Osteoblast (primary cell): Measurements from ENCODE around the gene GNRH2. TPM values are rescaled to one million over a fixed set of nuclear protein-coding genes. Genes with fewer than 3 reads are reported as not detected.

Experiments used
- DNase-seq: peaks from one replicate; pipeline ENCODE4 v3.0.0; 2011; ENCODE audit warnings: low spot score, mixed read lengths; ENCODE audit not compliant: insufficient read length; ENCODE audit errors: missing footprints
- H2AFZ ChIP-seq: 2 replicates; pipeline ENCODE4 v1.6.0; 2011; ENCODE audit warnings: mild to moderate bottlenecking, low read length
- H3K27ac ChIP-seq: 2 replicates; pipeline ENCODE4 v1.5.1; 2011; ENCODE audit warnings: mild to moderate bottlenecking, low read depth, low read length, moderate library complexity
- H3K27me3 ChIP-seq: 2 replicates; pipeline ENCODE4 v1.6.0; 2012; ENCODE audit warnings: mild to moderate bottlenecking, control low read depth, inconsistent platforms, low read length, moderate library complexity; ENCODE audit not compliant: insufficient read depth
- H3K36me3 ChIP-seq: 2 replicates; pipeline ENCODE4 v1.5.1; 2011; ENCODE audit warnings: mild to moderate bottlenecking, low read length, control low read depth, moderate library complexity; ENCODE audit not compliant: insufficient read depth
- H3K4me1 ChIP-seq: 2 replicates; pipeline ENCODE4 v1.5.1; 2011; ENCODE audit warnings: mild to moderate bottlenecking, low read length, control low read depth, moderate library complexity; ENCODE audit not compliant: insufficient read depth
- H3K4me2 ChIP-seq: 2 replicates; pipeline ENCODE4 v1.6.0; 2011; ENCODE audit warnings: mild to moderate bottlenecking, low read length; ENCODE audit not compliant: insufficient read depth
- H3K4me3 ChIP-seq: fragments of 200-600 bp; sonication (generic); 3 replicates; pipeline ENCODE4 v1.5.1; 2012; ENCODE audit warnings: mild to moderate bottlenecking, low read length, inconsistent platforms; ENCODE audit not compliant: insufficient read depth
- H3K79me2 ChIP-seq: 2 replicates; pipeline ENCODE4 v1.6.0; 2012; ENCODE audit warnings: mild to moderate bottlenecking, low read length, control low read depth, inconsistent platforms; ENCODE audit not compliant: insufficient read depth
- H3K9me3 ChIP-seq: 2 replicates; pipeline ENCODE4 v1.5.1; 2011; ENCODE audit warnings: low read depth, low read length, control low read depth
- H4K20me1 ChIP-seq: 2 replicates; pipeline ENCODE4 v1.6.0; 2012; ENCODE audit warnings: mild to moderate bottlenecking, low read length, control low read depth; ENCODE audit not compliant: insufficient read depth
- CTCF ChIP-seq: IDR thresholded peaks from 2 replicates; pipeline ENCODE4 v1.5.1; 2011; ENCODE audit warnings: mild to moderate bottlenecking, low read depth, low read length, moderate library complexity; ENCODE audit errors: extremely low read depth
- total RNA-seq: library from RNA; depleted of rRNA; stranded (reverse); fragments of >200 nt; gene quantifications from 2 replicates; pipeline ENCODE4 v1.2.3, GENCODE V29; 2012

GNRH2 gene
- total RNA-seq, 1 donor, result not detected

- Histone ChIP-seq H2AFZ (no peak overlapping the region), H4K20me1 (no peaks in the 10 kb centered on the region), H3K79me2 (no peaks in the 10 kb centered on the region), H3K4me3 (no peak overlapping the region), H3K27me3 (peaks cover 34% of the 10 kb centered on the region), H3K9me3 (no peaks in the 10 kb centered on the region), H3K27ac (no peak overlapping the region), H3K4me1 (peaks cover 10% of the 10 kb centered on the region), H3K36me3 (no peaks in the 10 kb centered on the region), H3K4me2 (no peak overlapping the region)
- peak; percentile 85 for DNase-seq
- TF ChIP-seq CTCF, result no peak
Measured at GRCh38 chr20:3081641-3082040, 38.2 kb downstream of the GNRH2 start.

DNA sequence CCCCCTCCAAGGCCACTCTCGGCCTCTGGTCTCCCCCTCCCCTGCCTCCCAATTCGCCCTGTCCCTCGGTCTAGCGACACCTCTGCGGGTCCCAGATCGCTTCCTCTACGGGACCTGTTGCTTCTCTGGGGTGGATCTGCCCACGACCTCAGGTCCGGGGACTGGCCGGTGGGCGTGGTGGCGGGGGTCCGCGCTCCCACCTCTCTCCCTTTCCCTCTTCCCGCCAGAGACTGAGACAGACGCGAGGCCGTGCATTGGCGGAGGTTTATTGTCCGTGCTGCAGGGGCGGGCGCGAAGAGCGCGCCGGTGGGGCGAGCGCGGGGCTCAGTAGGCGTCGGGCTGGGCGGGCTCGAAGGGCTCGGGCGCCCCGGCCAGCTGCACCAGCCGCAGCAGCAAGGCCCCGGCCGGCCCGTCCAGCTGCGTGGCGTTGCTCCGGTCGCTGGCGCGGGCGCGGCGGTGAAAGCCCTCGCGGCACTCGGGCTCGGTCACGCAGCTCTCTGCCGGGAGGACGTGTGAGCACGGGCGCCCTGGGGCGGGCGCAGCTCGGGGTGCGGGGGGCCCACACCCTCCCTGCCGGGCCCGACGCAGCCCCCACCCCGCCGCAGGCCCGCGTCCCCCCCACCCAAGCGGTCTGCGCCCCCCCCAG is 39.0 kb downstream of the GNRH2 start:
- Histone ChIP-seq H3K27ac (no peak overlapping the region), H2AFZ (no peak overlapping the region), H3K79me2 (no peaks in the 10 kb centered on the region), H3K9me3 (no peaks in the 10 kb centered on the region), H3K4me2 (no peak overlapping the region), H3K4me1 (peaks cover 10% of the 10 kb centered on the region), H3K36me3 (no peaks in the 10 kb centered on the region), H3K27me3 (peaks cover 34% of the 10 kb centered on the region), H3K4me3 (no peak overlapping the region), H4K20me1 (no peaks in the 10 kb centered on the region)
- no peak for TF ChIP-seq CTCF
- peak; percentile 94 for DNase-seq

- Histone ChIP-seq H3K4me3 (no peak overlapping the region), H3K4me1 (peaks cover 10% of the 10 kb centered on the region), H3K4me2 (no peak overlapping the region), H4K20me1 (no peaks in the 10 kb centered on the region), H3K27ac (no peak overlapping the region), H2AFZ (no peak overlapping the region), H3K36me3 (no peaks in the 10 kb centered on the region), H3K9me3 (no peaks in the 10 kb centered on the region), H3K27me3 (peaks cover 34% of the 10 kb centered on the region), H3K79me2 (no peaks in the 10 kb centered on the region)
- no peak for TF ChIP-seq CTCF
- DNase-seq, result peak; percentile 73
Measured at GRCh38 chr20:3082955-3083952, 39.8 kb downstream of the GNRH2 start.

GRCh38 chr20:3084283-3084985 is 41.0 kb downstream of the GNRH2 start, which contains the start of gene AVP:
Gene AVP (minus strand): TSS chr20:3084724. CDS start chr20:3084674, 50 bp downstream.
- H3K79me2 ChIP-seq, result no peaks in the 10 kb centered on the region
- H3K9me3 ChIP-seq, result no peaks in the 10 kb centered on the region
- TF ChIP-seq CTCF, result no peak
- no peak within 1 kb of the TSS for H3K4me2 ChIP-seq
- H2AFZ ChIP-seq, result no peak within 1 kb of the TSS
- no peak within 1 kb of the TSS for H3K27ac ChIP-seq
- no peaks in the 10 kb centered on the region for H3K36me3 ChIP-seq
- peak; percentile 73 for DNase-seq
- peaks cover 10% of the 10 kb centered on the region for H3K4me1 ChIP-seq
- no peak within 1 kb of the TSS for H3K4me3 ChIP-seq
- no peaks in the 10 kb centered on the region for H4K20me1 ChIP-seq
- peaks cover 30% of the 10 kb centered on the region for H3K27me3 ChIP-seq
